ENCODE results near the gene TACR2.

TACR2 gene

DNA sequence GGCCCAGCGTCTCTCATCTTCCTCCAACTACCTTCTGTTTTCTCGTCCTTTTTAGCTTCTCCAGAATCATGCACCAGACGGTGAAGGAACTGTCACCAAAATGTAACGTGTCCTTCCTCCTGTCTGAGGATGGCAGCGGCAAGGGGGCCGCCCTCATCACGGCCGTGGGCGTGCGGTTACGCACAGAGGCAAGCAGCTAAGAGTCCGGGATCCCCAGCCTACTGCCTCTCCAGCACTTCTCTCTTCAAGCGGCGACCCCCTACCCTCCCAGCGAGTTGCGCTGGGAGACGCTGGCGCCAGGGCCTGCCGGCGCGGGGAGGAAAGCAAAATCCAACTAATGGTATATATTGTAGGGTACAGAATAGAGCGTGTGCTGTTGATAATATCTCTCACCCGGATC, 15.8 kb downstream of the TACR2 start:
- H3K4me3 ChIP-seq (ENCODE audit: low read depth in 1 of 2, low read length in 2 of 2): no peak overlapping the region
- H3K36me3 ChIP-seq (ENCODE audit: insufficient read depth, low read length): peaks cover 46% of the 10 kb centered on the region
- ATAC-seq (ENCODE audit: insufficient read depth, low read depth) (no peak), DNase-seq (no peak)
- no peaks in the 10 kb centered on the region for H3K4me1 ChIP-seq (ENCODE audit: insufficient read depth, low read length)
- no peak overlapping the region for H3K9ac ChIP-seq (ENCODE audit: low read depth, low read length)
- H3K4me2 ChIP-seq (ENCODE audit: insufficient read depth, low read length): no peak overlapping the region
- no peak overlapping the region for H2AFZ ChIP-seq (ENCODE audit: low read depth, low read length)
- no peaks in the 10 kb centered on the region for H3K9me3 ChIP-seq (ENCODE audit: insufficient read depth, low read length, severe bottlenecking)
- H4K20me1 ChIP-seq (ENCODE audit: insufficient read depth, low read length): peaks cover 3% of the 10 kb centered on the region; the same call in 1 of the 2 replicates
- H3K79me2 ChIP-seq (ENCODE audit: insufficient read depth, low read length): no peaks in the 10 kb centered on the region
- TF ChIP-seq EZH2 (IDR thresholded peaks at IDR 0.05; ENCODE audit: borderline replicate concordance, low read depth, low read length, severe bottlenecking): no peak
- TF ChIP-seq, protein P1, sequence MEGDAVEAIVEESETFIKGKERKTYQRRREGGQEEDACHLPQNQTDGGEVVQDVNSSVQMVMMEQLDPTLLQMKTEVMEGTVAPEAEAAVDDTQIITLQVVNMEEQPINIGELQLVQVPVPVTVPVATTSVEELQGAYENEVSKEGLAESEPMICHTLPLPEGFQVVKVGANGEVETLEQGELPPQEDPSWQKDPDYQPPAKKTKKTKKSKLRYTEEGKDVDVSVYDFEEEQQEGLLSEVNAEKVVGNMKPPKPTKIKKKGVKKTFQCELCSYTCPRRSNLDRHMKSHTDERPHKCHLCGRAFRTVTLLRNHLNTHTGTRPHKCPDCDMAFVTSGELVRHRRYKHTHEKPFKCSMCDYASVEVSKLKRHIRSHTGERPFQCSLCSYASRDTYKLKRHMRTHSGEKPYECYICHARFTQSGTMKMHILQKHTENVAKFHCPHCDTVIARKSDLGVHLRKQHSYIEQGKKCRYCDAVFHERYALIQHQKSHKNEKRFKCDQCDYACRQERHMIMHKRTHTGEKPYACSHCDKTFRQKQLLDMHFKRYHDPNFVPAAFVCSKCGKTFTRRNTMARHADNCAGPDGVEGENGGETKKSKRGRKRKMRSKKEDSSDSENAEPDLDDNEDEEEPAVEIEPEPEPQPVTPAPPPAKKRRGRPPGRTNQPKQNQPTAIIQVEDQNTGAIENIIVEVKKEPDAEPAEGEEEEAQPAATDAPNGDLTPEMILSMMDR (IDR thresholded peaks at IDR 0.05; ENCODE audit: borderline replicate concordance, extremely low read depth, low read length, poor library complexity, severe bottlenecking): no peak
- H3K27me3 ChIP-seq (ENCODE audit: insufficient read depth, low read length, poor library complexity): no peaks in the 10 kb centered on the region
- H3K27ac ChIP-seq (ENCODE audit: low read length): no peak overlapping the region

DNA sequence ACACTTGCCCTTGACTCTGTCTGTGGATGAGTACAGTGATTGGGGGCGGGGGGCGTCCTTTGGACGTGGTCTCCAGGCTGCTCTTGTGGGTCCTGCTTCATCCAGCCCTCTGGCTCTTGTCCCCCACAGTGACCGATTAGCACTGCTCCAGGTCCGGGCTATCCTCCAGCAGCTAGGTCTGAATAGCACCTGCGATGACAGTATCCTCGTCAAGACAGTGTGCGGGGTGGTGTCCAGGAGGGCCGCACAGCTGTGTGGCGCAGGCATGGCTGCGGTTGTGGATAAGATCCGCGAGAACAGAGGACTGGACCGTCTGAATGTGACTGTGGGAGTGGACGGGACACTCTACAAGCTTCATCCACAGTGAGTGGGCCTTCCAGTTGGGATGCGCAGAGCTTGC, 18.3 kb downstream of the TACR2 start:
- Histone ChIP-seq H3K4me3 (ENCODE audit: low read depth in 1 of 2, low read length in 2 of 2) (no peak overlapping the region), H3K4me1 (ENCODE audit: insufficient read depth, low read length) (no peaks in the 10 kb centered on the region), H3K79me2 (ENCODE audit: insufficient read depth, low read length) (no peaks in the 10 kb centered on the region), H3K36me3 (ENCODE audit: insufficient read depth, low read length) (peaks cover 66% of the 10 kb centered on the region), H2AFZ (ENCODE audit: low read depth, low read length) (no peak overlapping the region), H3K9me3 (ENCODE audit: insufficient read depth, low read length, severe bottlenecking) (no peaks in the 10 kb centered on the region), H3K4me2 (ENCODE audit: insufficient read depth, low read length) (no peak overlapping the region), H3K27me3 (ENCODE audit: insufficient read depth, low read length, poor library complexity) (no peaks in the 10 kb centered on the region), H3K9ac (ENCODE audit: low read depth, low read length) (no peak overlapping the region), H4K20me1 (ENCODE audit: insufficient read depth, low read length) (peaks cover 3% of the 10 kb centered on the region; the same call in 1 of the 2 replicates), H3K27ac (ENCODE audit: low read length) (no peak overlapping the region)
- TF ChIP-seq, protein P1 (IDR thresholded peaks at IDR 0.05; ENCODE audit: borderline replicate concordance, extremely low read depth, low read length, poor library complexity, severe bottlenecking): no peak
- TF ChIP-seq EZH2 (IDR thresholded peaks at IDR 0.05; ENCODE audit: borderline replicate concordance, low read depth, low read length, severe bottlenecking): no peak
- ATAC-seq (ENCODE audit: insufficient read depth, low read depth): no peak
- DNase-seq: no peak

DNA sequence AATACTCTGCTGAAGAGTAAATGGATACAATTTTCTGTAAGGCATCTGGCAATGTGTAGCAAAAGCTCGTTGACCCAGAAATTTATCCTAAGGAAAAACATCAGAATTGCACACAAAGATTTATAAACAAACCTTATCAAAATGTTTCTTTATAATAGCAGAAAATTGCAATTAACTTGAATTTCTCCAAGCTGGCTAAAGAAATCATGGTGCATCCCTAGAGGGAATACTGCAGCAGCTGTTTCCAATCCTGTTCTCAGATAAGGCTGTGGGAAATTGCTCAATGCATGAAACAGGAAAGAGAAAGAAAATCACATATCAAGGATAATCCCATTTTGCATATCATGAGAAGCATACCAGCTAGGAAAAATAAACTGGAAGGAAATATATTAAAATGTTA, 18.7 kb downstream of the TACR2 start:
- Histone ChIP-seq H3K4me1 (ENCODE audit: insufficient read depth, low read length) (no peaks in the 10 kb centered on the region), H2AFZ (ENCODE audit: low read depth, low read length) (no peak overlapping the region), H4K20me1 (ENCODE audit: insufficient read depth, low read length) (peaks cover 3% of the 10 kb centered on the region; the same call in 1 of the 2 replicates), H3K79me2 (ENCODE audit: insufficient read depth, low read length) (no peaks in the 10 kb centered on the region), H3K9me3 (ENCODE audit: insufficient read depth, low read length, severe bottlenecking) (no peaks in the 10 kb centered on the region), H3K36me3 (ENCODE audit: insufficient read depth, low read length) (peaks cover 69% of the 10 kb centered on the region), H3K4me3 (ENCODE audit: low read depth in 1 of 2, low read length in 2 of 2) (no peak overlapping the region), H3K27me3 (ENCODE audit: insufficient read depth, low read length, poor library complexity) (no peaks in the 10 kb centered on the region), H3K9ac (ENCODE audit: low read depth, low read length) (no peak overlapping the region), H3K27ac (ENCODE audit: low read length) (no peak overlapping the region), H3K4me2 (ENCODE audit: insufficient read depth, low read length) (no peak overlapping the region)
- ATAC-seq (ENCODE audit: insufficient read depth, low read depth) (no peak), DNase-seq (no peak)
- no peak for TF ChIP-seq EZH2 (IDR thresholded peaks at IDR 0.05; ENCODE audit: borderline replicate concordance, low read depth, low read length, severe bottlenecking)
- TF ChIP-seq, protein P1 (IDR thresholded peaks at IDR 0.05; ENCODE audit: borderline replicate concordance, extremely low read depth, low read length, poor library complexity, severe bottlenecking): no peak

DNA sequence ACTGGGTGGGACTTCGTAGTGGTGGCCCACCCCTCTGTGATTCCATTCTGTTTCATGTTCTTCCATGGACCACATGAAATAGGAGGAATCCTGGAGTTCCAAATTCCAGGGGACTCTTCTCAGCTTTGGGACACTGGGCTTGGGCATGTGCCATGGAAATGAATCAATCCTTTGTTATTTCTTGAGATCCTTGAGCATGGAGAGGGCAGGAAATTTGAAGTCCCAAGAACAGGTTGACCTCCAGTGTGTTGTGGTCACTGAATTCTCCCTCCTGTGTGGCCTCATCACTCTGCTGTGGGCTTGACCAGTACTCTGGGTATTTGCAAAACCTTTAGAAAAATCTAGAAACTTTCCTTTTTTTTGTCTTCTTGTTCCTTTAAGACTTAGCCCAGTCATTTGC, 22.7 kb downstream of the TACR2 start:
- no peaks in the 10 kb centered on the region for H3K79me2 ChIP-seq (ENCODE audit: insufficient read depth, low read length)
- peaks cover 64% of the 10 kb centered on the region for H3K36me3 ChIP-seq (ENCODE audit: insufficient read depth, low read length)
- no peaks in the 10 kb centered on the region for H3K27me3 ChIP-seq (ENCODE audit: insufficient read depth, low read length, poor library complexity)

More for the DNA sequence above, 22.7 kb downstream of the TACR2 start:
- H3K9ac ChIP-seq (ENCODE audit: low read depth, low read length): no peak overlapping the region
- ATAC-seq (ENCODE audit: insufficient read depth, low read depth): no peak
- no peak overlapping the region for H2AFZ ChIP-seq (ENCODE audit: low read depth, low read length)
- TF ChIP-seq, protein P1 (IDR thresholded peaks at IDR 0.05; ENCODE audit: borderline replicate concordance, extremely low read depth, low read length, poor library complexity, severe bottlenecking): no peak
- no peak for TF ChIP-seq EZH2 (IDR thresholded peaks at IDR 0.05; ENCODE audit: borderline replicate concordance, low read depth, low read length, severe bottlenecking)
- no peak for DNase-seq
- H3K4me2 ChIP-seq (ENCODE audit: insufficient read depth, low read length): no peak overlapping the region
- no peaks in the 10 kb centered on the region for H3K9me3 ChIP-seq (ENCODE audit: insufficient read depth, low read length, severe bottlenecking)
- no peak overlapping the region for H3K27ac ChIP-seq (ENCODE audit: low read length)
- no peaks in the 10 kb centered on the region for H4K20me1 ChIP-seq (ENCODE audit: insufficient read depth, low read length)
- no peak overlapping the region for H3K4me3 ChIP-seq (ENCODE audit: low read depth in 1 of 2, low read length in 2 of 2)
- H3K4me1 ChIP-seq (ENCODE audit: insufficient read depth, low read length): no peaks in the 10 kb centered on the region

Measured in DND-41 (cell line).